Activated T-helper 9 cell treated with anti-CD3 and anti-CD28 coated beads, Interleukin-2, amount 50 U/mL, for 16 hours (primary cell): ENCODE data around the gene BPIFB6.

ENCODE experiments used
- DNase-seq: peaks from one replicate; pipeline ENCODE4 v3.0.0-alpha.2; 2020; ENCODE audit warnings: low read depth

Gene BPIFB6

GRCh38 chr20:33000802-33001466, 30.5 kb upstream of the BPIFB6 start:
- DNase-seq, result no peak

- DNase-seq, result no peak
Measured at GRCh38 chr20:33002087-33002808, 29.2 kb upstream of the BPIFB6 start.

DNA sequence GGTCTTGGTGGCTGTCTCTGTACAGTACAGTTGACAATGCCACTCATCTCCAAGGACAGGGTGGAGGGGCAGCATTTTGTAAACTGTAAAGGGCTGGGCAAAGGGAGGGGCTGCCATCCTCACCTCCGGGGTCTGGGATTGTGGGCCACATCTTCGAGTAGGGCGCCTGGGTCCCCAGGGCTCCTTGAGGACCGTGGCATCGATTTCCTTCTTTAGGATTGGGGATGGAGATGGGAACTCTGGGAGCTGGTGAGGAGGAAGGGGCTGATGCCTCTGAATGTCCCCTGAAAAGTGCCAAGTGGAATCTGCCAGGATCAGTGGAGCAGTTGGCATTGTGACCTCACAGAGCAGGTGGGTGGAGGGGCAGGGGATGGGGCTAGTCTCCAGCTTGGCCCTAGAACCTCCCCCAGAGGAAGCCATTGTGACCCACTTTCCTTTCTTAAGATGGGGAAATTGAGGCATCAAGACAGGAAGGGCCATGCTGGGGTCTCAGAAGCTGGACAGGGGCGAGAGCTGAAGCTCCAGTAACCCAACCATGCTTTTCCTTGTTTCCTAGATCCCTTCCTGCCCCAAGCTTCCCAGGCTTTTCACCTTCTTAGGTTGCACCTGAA, 27.2 kb upstream of the BPIFB6 start, which contains the start of gene SUN5:
SUN5 (minus strand) TSS at position 293 of the 611 bp plus-strand sequence; CDS start at position 200, 93 bp downstream.
- no peak for DNase-seq

- no peak for DNase-seq
Measured at GRCh38 chr20:33005132-33005566, 26.3 kb upstream of the BPIFB6 start.

GRCh38 chr20:33005908-33006775, 25.3 kb upstream of the BPIFB6 start:
- DNase-seq, result no peak

- DNase-seq, result no peak
Measured at GRCh38 chr20:33006776-33007375, 24.6 kb upstream of the BPIFB6 start.

- no peak for DNase-seq
Measured at GRCh38 chr20:33007376-33008335, 23.8 kb upstream of the BPIFB6 start, which contains the start of gene BPIFB2. Gene BPIFB2, plus strand, starts transcription at chr20:33007704. Its CDS starts 871 bp downstream, at chr20:33008575.

DNA sequence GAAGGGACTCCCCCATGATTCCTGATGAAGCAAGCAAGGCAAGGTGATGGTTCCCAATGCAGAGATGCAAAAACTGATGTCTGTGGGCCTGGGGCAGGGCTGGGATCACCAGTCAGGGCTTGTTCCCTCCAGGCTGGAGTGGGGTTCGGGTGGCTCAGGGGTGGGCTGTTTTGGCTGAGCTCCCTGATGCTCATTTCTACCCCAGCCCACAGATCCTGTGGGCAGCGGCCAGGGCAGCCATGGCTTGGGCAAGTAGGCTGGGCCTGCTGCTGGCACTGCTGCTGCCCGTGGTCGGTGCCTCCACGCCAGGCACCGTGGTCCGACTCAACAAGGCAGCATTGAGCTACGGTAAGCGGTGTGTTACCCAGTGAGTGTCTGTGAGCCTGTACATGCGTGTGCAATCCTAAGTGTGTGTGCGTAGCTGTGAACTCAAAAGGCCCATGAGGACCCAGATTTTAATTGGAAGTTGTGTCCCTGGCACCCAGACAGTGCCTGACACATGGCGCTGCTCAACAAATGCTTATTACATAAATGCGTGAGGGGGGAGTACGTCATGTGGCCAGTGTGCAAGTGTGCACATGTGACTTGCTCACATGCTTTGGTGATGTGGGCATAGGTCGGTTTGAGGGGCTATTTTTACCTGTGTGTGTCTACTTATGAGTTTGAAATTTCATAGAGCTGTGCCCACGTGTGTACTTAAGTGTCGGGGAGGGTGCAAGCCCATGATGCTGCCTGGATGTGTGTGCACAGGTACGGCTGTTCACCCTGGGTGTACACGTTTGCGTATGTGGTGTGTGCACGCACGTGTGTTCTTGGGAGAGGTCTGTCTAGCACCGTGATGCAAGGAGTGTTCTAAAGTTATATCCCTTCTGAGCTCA, 22.9 kb upstream of the BPIFB6 start:
- no peak for DNase-seq

DNA sequence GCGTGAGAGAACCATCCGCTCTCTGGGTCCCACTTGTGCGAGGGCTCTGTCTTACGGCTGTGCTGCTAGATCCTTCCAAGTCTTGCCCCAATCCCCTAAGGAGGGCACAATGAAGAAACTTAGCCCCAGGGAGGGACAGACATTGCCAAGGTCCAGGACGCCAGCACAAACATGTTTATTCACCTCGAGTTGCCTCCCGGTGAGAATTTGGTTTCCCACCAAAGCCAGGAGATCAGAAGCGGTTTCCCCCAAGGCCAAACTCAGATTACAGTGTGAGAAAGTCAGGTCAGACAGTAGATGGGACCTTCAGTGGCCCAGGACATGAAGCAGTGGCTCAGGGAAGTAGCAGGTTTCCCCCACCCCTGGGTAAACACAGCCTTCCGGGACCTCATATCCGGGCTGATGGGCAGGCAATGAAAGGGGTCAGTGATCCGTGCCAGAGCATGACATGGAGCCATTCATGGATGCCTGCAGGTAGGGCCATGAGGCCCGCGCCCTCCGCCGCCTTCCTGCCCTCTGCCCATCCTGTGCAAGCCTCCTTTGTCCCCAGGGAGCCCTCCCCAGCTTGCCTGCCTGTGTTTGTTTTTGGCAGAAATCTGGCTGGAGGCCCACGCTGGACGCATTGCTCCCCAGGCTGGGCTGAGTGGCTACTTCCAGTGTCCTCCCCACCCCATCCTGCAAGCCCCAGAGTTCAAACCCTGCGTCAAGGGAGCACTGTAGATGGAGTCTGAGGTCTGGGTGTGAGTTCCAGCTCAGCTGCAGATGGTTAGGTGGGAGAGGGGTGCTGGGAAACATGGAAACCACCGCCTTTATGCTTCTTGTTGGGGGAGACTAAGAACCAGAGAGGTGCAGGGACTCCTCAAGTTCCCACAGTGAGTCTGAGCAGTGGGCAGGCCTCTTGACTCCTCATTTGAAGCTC, 22.0 kb upstream of the BPIFB6 start:
- no peak for DNase-seq

DNA sequence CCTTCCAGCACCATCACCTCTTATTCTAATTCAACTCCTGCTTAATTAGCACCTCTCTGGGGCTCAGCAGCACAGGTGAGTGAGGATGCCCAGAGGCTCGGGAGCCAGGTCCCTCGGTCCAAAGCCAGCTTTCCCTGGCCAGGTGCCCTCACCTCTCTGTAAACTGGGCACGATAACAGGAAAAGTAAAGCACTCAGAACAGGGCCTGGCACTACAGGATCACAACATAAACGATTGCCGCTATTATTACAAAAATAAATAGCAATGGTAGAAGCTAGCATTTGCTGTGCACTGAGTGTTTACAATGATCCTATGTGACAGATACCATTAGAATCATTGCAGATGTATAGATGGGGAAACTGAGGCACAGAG, 21.3 kb upstream of the BPIFB6 start:
- no peak for DNase-seq

GRCh38 chr20:33010674-33011449, 20.6 kb upstream of the BPIFB6 start:
- no peak for DNase-seq

- no peak for DNase-seq
Measured at GRCh38 chr20:33012327-33013189, 18.9 kb upstream of the BPIFB6 start.

GRCh38 chr20:33013701-33014326, 17.6 kb upstream of the BPIFB6 start:
- DNase-seq, result no peak

GRCh38 chr20:33014336-33015113, 16.9 kb upstream of the BPIFB6 start:
- no peak for DNase-seq

- DNase-seq, result no peak
Measured at GRCh38 chr20:33015114-33015484, 16.3 kb upstream of the BPIFB6 start.
